K562 (cell line): ENCODE results near the gene HTR4. TPM values are rescaled to one million over a fixed set of nuclear protein-coding genes. Genes with fewer than 3 reads are reported as not detected.

Experiments used
- ATAC-seq: fragments of 200-7000 bp; cut with Tn5 transposase; 3 replicates; pipeline ENCODE4 v1.9.1; 2020; ENCODE audit warnings: moderate library complexity
- BruUV-seq: library from RNA; stranded (reverse); fragments of 400-500 nt; replicated peaks from 2 replicates; lab custom pipeline; 2021; lab: Mats Ljungman, UMichigan
- CTCF ChIA-PET: fragments of 300-600 bp; formaldehyde crosslinking; extraction: SDS; loops from one replicate; lab custom pipeline; 2021; ENCODE audit warnings: low intra/inter-chr PET ratio; lab: Yijun Ruan, JAX
- POLR2A ChIA-PET: fragments of 300-600, 350-650 bp; sonication (Branson Sonifier 250); formaldehyde crosslinking; extraction: SDS; loops from one replicate; lab custom pipeline; 2021; ENCODE audit warnings: antibody characterized with exemption, inconsistent platforms; lab: Yijun Ruan, JAX
- DNase-seq, 4 experiments: peaks; one replicate each; pipeline versions ENCODE4 v3.0.0 to v3.0.0-alpha.2; 2011 to 2018; ENCODE audit warnings: low spot score in 3 of 4, mixed read lengths in 3 of 4; ENCODE audit errors: extremely low read depth in 1 of 4
- FAIRE-seq: peaks from 2 replicates; lab custom pipeline; 2011; peaks lifted over from hg19 to GRCh38; lab: Jason Lieb, UNC
- H2AFZ ChIP-seq: 2 replicates; pipeline ENCODE4 v1.6.0; 2011; ENCODE audit warnings: low read depth, low read length, control low read depth, inconsistent platforms
- H3K27ac ChIP-seq: fragments of 200-600 bp; 3 replicates; pipeline ENCODE4 v1.8.0; 2011; ENCODE audit warnings: low read depth, mild to moderate bottlenecking, control low read depth, inconsistent platforms, low read length, moderate library complexity, mixed read lengths; ENCODE audit errors: extremely low read depth
- H3K27me3 ChIP-seq, 2 experiments: fragments of 300-600 bp in 1 of 2; 2 replicates in 1 of 2; 3 replicates in 1 of 2; pipeline versions ENCODE4 v1.6.0 to v1.8.0; 2011; ENCODE audit warnings: inconsistent platforms in 2 of 2, low read length in 2 of 2, mild to moderate bottlenecking in 1 of 2, mixed read lengths in 1 of 2, moderate library complexity in 1 of 2; ENCODE audit not compliant: control insufficient read depth in 2 of 2, insufficient read depth in 2 of 2
- H3K36me3 ChIP-seq: fragments of 300-600 bp; 3 replicates; pipeline ENCODE4 v1.8.0; 2011; ENCODE audit warnings: mild to moderate bottlenecking, low read length, inconsistent platforms; ENCODE audit not compliant: control insufficient read depth, insufficient read depth
- H3K4me1 ChIP-seq, 2 experiments: fragments of 200-600 bp in 1 of 2; replicated peaks in 1 of 2; 2 replicates in 1 of 2; 3 replicates in 1 of 2; pipeline versions ENCODE4 v1.5.1 to v1.8.0; 2011; ENCODE audit warnings: inconsistent platforms in 2 of 2, low read length in 2 of 2, mild to moderate bottlenecking in 1 of 2, mixed read lengths in 1 of 2, moderate library complexity in 1 of 2; ENCODE audit not compliant: control insufficient read depth in 2 of 2, insufficient read depth in 2 of 2
- H3K4me2 ChIP-seq: 2 replicates; pipeline ENCODE4 v1.6.1; 2011; ENCODE audit warnings: low read length, control low read depth, inconsistent platforms, mixed read lengths; ENCODE audit not compliant: insufficient read depth
- H3K4me3 ChIP-seq: fragments of 200-600 bp; sonication (generic), shearing (Covaris generic); 2 replicates; pipeline ENCODE4 v1.5.1; 2016; ENCODE audit warnings: control low read depth, inconsistent platforms
- H3K79me2 ChIP-seq: fragments of 200-600 bp; 3 replicates; pipeline ENCODE4 v1.8.0; 2011; ENCODE audit warnings: low read length, inconsistent platforms; ENCODE audit not compliant: control insufficient read depth, insufficient read depth
- H3K9ac ChIP-seq, 2 experiments: 2 replicates each; pipeline versions ENCODE4 v1.6.0 to v1.6.1; 2011; ENCODE audit warnings: low read depth in 2 of 2, low read length in 2 of 2, control low read depth in 1 of 2, inconsistent platforms in 1 of 2, mild to moderate bottlenecking in 1 of 2, mixed read lengths in 1 of 2; ENCODE audit not compliant: insufficient read depth in 1 of 2
- H3K9me1 ChIP-seq: one replicate; pipeline ENCODE4 v1.6.0; 2011; ENCODE audit warnings: inconsistent platforms, mild to moderate bottlenecking, low read length, moderate library complexity; ENCODE audit not compliant: control insufficient read depth, insufficient read depth
- H3K9me3 ChIP-seq: replicated peaks from 2 replicates; pipeline ENCODE4 v1.5.1; 2011; ENCODE audit warnings: low read depth, low read length, inconsistent platforms; ENCODE audit not compliant: control insufficient read depth, insufficient read depth
- H4K20me1 ChIP-seq: replicated peaks from 2 replicates; pipeline ENCODE4 v1.6.1; 2011; ENCODE audit warnings: low read length, inconsistent platforms, mixed read lengths; ENCODE audit not compliant: control insufficient read depth, insufficient read depth
- COPS2 ChIP-seq: fragments of 450-650 bp; conservative IDR thresholded peaks from 2 replicates; pipeline ENCODE4 v1.6.1; 2016; ENCODE audit warnings: mild to moderate bottlenecking, moderate library complexity
- KLF6 ChIP-seq: fragments of 250-450 bp; sonication (Bioruptor Pico); IDR thresholded peaks from 2 replicates; pipeline ENCODE4 v1.4.0; 2020; ENCODE audit warnings: mild to moderate bottlenecking, moderate library complexity, borderline replicate concordance
- NEUROD1 ChIP-seq: fragments of 150-350 bp; IDR thresholded peaks from 2 replicates; pipeline ENCODE4 v1.6.1; 2014; ENCODE audit warnings: borderline replicate concordance, low read length, low read depth; ENCODE audit not compliant: partially characterized antibody
- NFE2L1 ChIP-seq: fragments of 450-650 bp; IDR thresholded peaks from 2 replicates; pipeline ENCODE4 v1.6.1; 2016; ENCODE audit warnings: missing genetic modification characterization, low read depth, mild to moderate bottlenecking, missing compliant biosample characterization, moderate library complexity, borderline replicate concordance
- TCF7 ChIP-seq: sonication (generic); IDR thresholded peaks from 2 replicates; pipeline ENCODE4 v1.6.1; 2016; ENCODE audit warnings: antibody characterized with exemption, borderline replicate concordance
- ZEB2 ChIP-seq: fragments of 450-650 bp; IDR thresholded peaks from 2 replicates; pipeline ENCODE4 v1.6.1; 2016
- WGBS: fragments of 100-300 bp; shearing (Covaris generic); methylation state at CpG from one replicate; pipeline ENCODE4 v1.1.6; 2016; ENCODE audit warnings: low coverage, mixed read lengths; ENCODE audit not compliant: insufficient coverage; ENCODE audit errors: missing lambda C conversion rate; 5-methylcytosine and 5-hydroxymethylcytosine counted together
- in situ Hi-C: fragments of 300-500 bp; cut with MboI; formaldehyde crosslinking; loops from 4 replicates; pipeline ENCODE4 v1.15.0; 2018; ENCODE audit warnings: inconsistent platforms, mixed read lengths
- intact Hi-C: fragments of 100-400 bp; cut with micrococcal nuclease; formaldehyde crosslinking; loops from 2 replicates; pipeline ENCODE4 v1.14.2; 2022
- polyA plus RNA-seq, 8 experiments: library from polyadenylated mRNA; depleted of rRNA in 4 of 8; stranded (reverse) in 5 of 8; unstranded in 3 of 8; fragments of >200 nt; fragmentation: Nextera tagmentation in 2 of 8; fragmentation: Illumina TruSeq in 1 of 8; extraction: Ambion mirVana in 2 of 8; extraction: Trizol in 1 of 8; gene quantifications; 2 replicates each; pipeline versions ENCODE4 v1.2.1 to v1.2.3, GENCODE V29; 2011 to 2014; ENCODE audit warnings: inconsistent platforms in 1 of 8, missing spikeins in 1 of 8
- total RNA-seq, 7 experiments: library from RNA; depleted of rRNA in 6 of 7; stranded (reverse); fragments of >200 nt in 6 of 7; fragmentation: Illumina TruSeq in 2 of 7; extraction: Trizol in 2 of 7; gene quantifications; 2 replicates each; pipeline versions ENCODE4 v1.2.1 to v1.2.3, GENCODE V29; 2011 to 2021; ENCODE audit warnings: low replicate concordance in 1 of 7

Gene HTR4
- total and polyA plus RNA-seq, 9 of the 15 experiments (the other 6 are each of a cell fraction or from before 2014, with no cell fraction given): 0.13 TPM; not detected in 8

- ChIA-PET CTCF (no interaction called here), POLR2A (no interaction called here)
- FAIRE-seq (no peak), DNase-seq (no peak), ATAC-seq (no peak)
- no peaks in the 10 kb centered on the region for H3K27me3 ChIP-seq
- in situ Hi-C loops (no loop called here), intact Hi-C loops (no loop called here)
- no peak overlapping the region for H2AFZ ChIP-seq
- H3K27ac ChIP-seq: no peak overlapping the region
- no peaks in the 10 kb centered on the region for H3K9me1 ChIP-seq
- H3K36me3 ChIP-seq: no peaks in the 10 kb centered on the region
- no peaks in the 10 kb centered on the region for H4K20me1 ChIP-seq
- no peak for TF ChIP-seq NEUROD1
- TF ChIP-seq COPS2: no peak
- TF ChIP-seq NFE2L1 (tag): no peak
- TF ChIP-seq TCF7: no peak
- no peak for TF ChIP-seq ZEB2
- no peak for TF ChIP-seq KLF6 (CRISPR knock-in tag)
- H3K79me2 ChIP-seq: no peaks in the 10 kb centered on the region
- H3K4me2 ChIP-seq: no peak overlapping the region
- no peaks in the 10 kb centered on the region for H3K9me3 ChIP-seq
- no peaks in the 10 kb centered on the region for H3K4me1 ChIP-seq
- H3K4me3 ChIP-seq: no peak overlapping the region
- WGBS: 0% methylated on average over 2 of the region's 2 CpGs
- BruUV-seq: no TSS peak
- no peak overlapping the region for H3K9ac ChIP-seq
Measured at GRCh38 chr5:148583421-148583965, 70.8 kb downstream of the HTR4 start.
